ENCODE measurements around the gene PAWR.
"Not testable (repeated sequence)": the region's sequence is repeated elsewhere in the genome, so short reads cannot be mapped to it uniquely, and the experiment has no call there.

Gene PAWR

DNA sequence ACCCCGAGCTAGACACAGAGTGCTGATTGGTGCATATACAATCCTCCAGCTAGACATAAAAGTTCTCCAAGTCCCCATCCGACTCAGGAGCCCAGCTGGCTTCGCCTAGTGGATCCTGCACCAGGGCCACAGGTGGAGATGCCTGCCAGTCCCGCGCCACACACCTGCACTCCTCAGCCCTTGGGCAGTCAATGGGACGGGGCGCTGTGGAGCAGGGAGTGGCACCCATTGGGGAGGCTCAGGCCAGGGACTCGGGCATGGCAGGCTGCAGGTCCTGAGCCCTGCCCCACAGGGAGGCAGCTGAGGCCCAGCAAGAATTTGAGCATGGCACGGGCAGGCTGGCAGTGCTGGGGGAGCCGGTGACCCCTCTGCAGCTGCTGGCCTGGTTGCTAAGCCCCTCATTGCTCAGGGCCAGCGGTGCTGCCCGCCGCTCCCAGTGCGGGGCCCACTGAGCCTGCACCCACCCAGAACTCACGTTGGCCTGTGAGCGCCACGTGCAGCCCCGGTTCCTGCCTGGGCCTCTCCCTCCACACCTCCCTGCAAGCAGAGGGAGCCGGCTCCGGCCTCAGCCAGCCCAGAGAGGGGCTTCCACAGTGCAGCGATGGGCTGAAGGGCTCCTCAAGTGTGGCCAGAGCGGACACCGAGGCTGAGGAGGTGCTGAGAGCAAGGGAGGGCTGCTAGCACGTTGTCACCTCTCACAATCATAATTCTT lies 136.7 kb downstream of the PAWR start:
- no peak for DNase-seq (ENCODE audit: low read depth in 4 of 4, low spot score in 1 of 4)

DNA sequence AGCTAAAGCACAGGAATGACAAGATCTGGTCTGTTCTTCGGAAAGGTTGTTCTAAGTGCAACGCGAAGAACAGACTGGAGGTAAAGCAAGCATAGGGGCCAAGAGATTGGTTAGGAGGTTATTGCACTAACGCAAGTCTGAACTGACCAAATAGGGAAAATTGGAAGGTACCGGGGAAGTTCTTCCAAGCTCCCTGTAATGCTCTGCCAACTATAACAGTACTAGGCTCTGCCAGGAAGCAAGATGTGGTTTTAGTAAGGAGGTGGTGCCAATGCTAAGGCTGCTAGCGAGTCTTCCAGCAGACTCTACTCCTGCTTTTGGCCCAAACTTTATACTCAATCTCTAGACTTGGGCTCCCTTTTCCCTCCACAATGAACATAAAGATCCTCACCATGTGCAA lies 138.6 kb downstream of the PAWR start:
- no peak for DNase-seq (ENCODE audit: low read depth in 4 of 4, low spot score in 1 of 4)

DNA sequence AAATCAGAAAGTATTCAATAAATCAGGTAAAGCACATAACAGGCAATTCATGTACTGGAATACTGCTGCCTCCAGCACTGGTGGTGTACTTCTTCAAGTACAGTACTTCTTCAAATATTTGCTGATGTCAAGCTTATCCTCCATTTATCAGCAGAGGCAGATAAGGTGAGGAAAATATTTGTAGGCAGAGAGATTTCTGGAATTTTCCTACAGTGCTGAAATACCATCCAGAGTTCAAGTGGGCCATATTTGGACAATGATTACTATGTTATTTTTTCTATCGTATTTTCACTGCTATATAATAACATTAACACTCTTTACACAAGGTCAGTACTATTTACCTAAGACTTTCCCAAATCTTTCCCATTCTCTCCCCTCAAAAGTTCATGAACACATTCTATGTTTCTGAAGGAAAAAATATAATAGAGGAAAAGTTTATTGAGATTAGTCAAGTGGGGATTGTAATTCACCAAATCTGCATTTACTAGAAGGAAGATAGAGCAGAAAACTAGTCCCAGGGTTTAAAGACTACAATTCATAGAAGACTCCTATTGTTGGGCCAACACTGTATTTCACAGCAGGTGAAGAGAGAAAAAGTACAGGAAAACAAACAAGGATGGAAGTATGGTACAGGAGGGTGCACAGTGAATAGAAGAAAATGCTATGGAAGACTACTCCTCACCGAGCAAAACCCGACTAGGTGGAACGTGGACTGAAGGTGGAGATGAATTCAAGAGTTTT lies 141.1 kb downstream of the PAWR start:
- no peak for DNase-seq (ENCODE audit: low read depth in 4 of 4, low spot score in 1 of 4)

DNA sequence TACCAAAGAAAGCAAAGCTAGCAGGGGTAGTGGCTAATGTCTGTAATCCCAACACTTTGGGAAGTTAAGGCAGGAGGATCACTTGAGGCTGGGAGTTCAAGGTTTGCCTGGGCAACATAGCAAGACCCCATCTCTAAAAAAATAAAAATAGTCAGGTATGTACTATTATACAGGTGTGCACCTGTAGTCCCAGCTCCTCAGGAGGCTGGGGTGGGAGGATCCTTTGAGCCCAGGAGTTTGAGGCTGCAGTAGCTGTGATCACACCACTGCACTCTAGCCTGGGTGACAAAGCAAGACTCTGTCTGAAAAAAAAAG lies 142.2 kb downstream of the PAWR start:
- no peak for DNase-seq (ENCODE audit: low read depth in 4 of 4, low spot score in 1 of 4)

DNA sequence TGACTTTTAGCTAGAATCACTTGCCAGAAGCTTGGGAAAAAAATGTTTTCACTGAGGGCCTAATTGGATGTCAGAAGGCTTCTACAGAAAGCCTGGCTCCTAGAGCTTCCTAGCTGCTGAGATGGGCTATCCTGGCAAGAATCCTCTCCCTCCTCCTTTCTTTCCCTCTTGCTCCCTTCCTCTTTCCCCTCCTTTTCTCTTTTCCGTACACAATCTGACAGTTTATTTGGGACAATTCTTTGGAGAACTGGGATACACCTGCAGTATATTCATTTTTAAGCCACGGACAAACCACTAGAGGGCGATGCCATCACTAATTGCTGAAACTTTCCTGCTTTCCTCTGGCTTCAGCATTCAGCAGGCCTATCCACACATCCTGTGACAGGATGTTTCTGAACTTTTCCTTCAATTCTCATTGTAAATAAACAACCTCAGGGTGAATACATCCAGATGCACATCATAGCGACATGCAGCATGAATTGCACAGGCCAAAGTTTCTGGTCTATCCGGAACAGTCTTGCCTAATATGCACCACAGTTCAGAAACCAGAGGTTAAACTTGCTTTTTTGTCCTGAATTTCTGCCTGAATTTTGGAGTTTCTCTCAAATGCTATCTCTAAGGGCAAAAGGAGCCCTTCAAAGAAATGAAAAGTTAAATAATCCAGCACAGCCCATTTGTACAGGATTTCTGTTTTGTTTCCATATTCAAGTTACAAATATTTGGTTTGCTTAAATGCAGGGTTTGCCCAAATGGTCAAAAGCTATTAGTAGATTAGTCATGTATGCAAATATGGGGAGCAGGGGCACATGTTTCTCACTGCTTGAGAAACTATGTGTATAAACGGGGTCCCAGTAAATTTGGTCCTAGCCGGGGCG lies 142.8 kb downstream of the PAWR start:
- no peak for DNase-seq (ENCODE audit: low read depth in 4 of 4, low spot score in 1 of 4)

DNA sequence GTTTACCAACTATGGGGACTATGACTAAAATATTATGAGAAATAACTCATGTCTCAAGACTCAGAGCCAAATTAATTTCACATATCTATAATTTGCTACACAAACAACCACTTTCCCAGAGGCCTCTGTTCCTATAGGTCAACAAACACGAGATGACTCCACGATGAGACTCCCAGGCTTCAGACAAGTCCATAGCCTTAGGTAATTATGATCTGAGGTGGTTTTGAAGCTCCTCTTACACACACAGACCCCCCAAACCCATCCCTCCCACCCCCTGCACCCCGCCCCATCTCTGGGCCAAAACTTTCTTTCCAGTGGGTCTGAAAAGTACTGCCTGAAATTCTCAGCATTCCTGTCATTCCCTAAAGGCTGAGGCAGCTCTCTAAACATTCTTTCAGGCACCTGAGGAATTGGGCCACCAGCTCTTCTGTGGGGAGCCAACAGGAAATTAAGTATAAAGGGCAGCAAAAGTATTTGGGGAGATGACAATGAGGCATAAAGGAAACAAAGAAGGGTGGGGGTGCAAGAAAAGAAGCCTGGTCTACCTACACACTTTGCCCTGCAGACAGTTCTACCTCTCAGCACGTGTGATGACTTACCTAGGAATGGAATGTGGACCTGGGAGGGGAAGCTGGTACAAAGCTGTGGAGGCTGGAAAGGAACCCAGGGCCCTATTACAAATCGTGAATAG lies 143.6 kb downstream of the PAWR start:
- DNase-seq (ENCODE audit: low read depth in 4 of 4, low spot score in 1 of 4): no peak

DNA sequence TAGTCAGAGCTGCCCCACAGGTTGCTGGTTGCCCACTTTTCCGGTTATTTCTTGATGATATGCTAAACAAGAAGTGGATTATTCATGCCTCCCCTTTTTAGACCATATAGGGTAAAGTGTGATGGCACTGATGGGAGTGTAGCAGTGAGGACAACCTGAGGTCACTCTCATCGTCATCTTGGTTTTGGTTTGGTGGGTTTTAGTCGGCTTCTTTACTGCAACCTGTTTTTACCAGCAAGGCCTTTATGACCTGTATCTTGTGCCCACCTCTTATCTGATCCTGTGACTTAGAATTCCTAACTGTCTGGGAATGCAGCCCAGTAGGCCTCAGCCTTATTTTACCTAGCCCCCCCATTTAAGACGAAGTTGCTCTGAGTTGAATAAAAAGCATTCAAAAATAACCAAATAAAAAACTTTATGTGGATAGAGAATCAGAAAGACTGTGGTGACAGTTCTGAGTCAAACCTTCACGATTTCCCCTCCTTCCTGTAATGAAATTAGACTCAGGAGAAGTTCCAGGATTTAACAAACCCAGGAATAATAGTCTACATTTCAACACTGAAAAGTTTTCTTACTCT lies 144.2 kb downstream of the PAWR start:
- DNase-seq (ENCODE audit: low read depth in 4 of 4, low spot score in 1 of 4): no peak

DNA sequence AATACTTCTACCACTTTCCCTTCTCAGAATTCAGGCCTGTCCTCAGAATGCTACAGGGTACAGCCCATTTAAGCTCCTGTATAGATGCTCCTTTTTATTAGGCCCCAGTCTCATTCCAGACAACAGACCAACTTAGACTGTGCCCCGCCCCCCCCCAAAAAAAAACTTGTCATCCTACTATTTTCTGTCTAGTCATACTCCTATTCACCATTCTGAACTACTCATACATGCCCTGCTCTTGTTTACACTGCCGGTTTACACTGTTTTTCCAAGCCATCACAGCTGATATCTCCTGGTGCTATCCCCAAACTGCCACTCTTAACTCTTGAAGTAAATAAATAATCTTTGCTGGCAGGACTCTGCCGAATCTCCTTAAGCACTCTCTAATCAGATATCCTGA lies 146.3 kb downstream of the PAWR start:
- DNase-seq (ENCODE audit: low read depth in 4 of 4, low spot score in 1 of 4): not testable (repeated sequence)

DNA sequence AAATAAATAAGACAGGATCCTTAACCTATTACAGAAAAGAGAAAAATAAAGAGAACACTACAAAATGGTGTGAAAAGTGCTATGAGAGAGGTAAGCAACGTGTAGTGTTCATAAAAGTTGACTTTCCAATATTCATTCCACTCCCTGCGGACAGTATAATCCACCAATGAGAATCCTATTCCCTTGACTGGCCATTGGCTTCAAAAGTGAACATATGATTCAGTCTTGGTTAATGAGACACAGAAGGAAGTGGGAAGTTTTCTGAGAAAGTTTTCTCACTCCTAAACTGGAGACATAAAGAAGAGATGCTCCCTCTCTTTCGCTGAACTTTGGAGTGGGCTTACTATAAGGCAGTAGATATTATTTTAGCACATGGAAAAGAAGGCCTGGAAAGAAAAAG lies 153.1 kb downstream of the PAWR start:
- no peak for DNase-seq (ENCODE audit: low read depth in 4 of 4, low spot score in 1 of 4)

DNA sequence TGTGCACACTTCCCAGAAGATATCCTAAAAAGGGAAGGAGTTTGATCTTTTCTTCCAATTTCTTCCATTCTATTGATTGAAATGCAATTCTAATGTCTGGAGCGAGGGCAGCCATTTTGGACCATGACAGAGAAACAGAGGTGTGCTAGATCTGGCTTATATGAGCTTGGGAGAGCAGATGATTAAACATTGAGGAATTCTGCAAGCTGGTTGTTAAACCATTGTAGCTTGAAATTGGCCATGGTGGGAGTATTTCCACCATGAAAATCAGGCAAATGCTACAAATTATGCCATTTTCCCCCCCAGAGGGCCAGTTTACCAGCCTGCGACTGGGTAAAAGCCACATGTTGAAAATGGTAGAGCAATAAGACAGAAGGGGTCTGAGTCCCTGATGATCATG lies 155.0 kb downstream of the PAWR start:
- no peak for DNase-seq (ENCODE audit: low read depth in 4 of 4, low spot score in 1 of 4)
